GM23338 (cell line): Measurements from ENCODE around the gene LEO1.

Source experiments
- CREB1 ChIP-seq: fragments of 250-450 bp; sonication (Bioruptor Pico); IDR thresholded peaks from 2 replicates; pipeline ENCODE4 v1.5.0; 2020; ENCODE audit warnings: low read depth, mild to moderate bottlenecking, moderate library complexity
- CTCF ChIP-seq, 2 experiments: fragments of 200-600 bp in 1 of 2; sonication (generic) in 1 of 2; conservative IDR thresholded peaks; 2 replicates each; pipeline versions ENCODE4 v1.5.1 to v1.6.1; 2016 to 2017; ENCODE audit warnings: antibody characterized with exemption in 2 of 2, low read depth in 2 of 2, mild to moderate bottlenecking in 2 of 2, moderate library complexity in 1 of 2
- ETS1 ChIP-seq: IDR thresholded peaks from 2 replicates; pipeline ENCODE4 v1.6.1; 2016; ENCODE audit warnings: antibody characterized with exemption
- EZH2 ChIP-seq: fragments of 200-600 bp; sonication (generic); IDR thresholded peaks from one replicate; pipeline ENCODE4 v1.8.0; 2017; ENCODE audit warnings: antibody characterized with exemption, mild to moderate bottlenecking, low read depth; ENCODE audit not compliant: unreplicated experiment
- EZH2phosphoT487 ChIP-seq: fragments of 200-600 bp; sonication (generic); IDR thresholded peaks from one replicate; pipeline ENCODE4 v1.8.1; 2018; ENCODE audit warnings: antibody characterized with exemption; ENCODE audit not compliant: unreplicated experiment
- JUNB ChIP-seq: IDR thresholded peaks from one replicate; pipeline ENCODE4 v1.6.1; 2016; ENCODE audit warnings: antibody characterized with exemption; ENCODE audit not compliant: unreplicated experiment
- POLR2AphosphoS5 ChIP-seq: IDR thresholded peaks from 2 replicates; pipeline ENCODE4 v1.6.1; 2016; ENCODE audit warnings: antibody characterized with exemption, low read depth
- REST ChIP-seq: IDR thresholded peaks from one replicate; pipeline ENCODE4 v1.6.1; 2018; ENCODE audit warnings: antibody characterized with exemption; ENCODE audit not compliant: unreplicated experiment
- STAT1 ChIP-seq: IDR thresholded peaks from one replicate; pipeline ENCODE4 v1.6.1; 2016; ENCODE audit warnings: antibody characterized with exemption; ENCODE audit not compliant: unreplicated experiment
- ZNF331 ChIP-seq: fragments of 250-450 bp; sonication (Bioruptor Pico); IDR thresholded peaks from 2 replicates; pipeline ENCODE4 v1.5.0; 2020; ENCODE audit warnings: low read depth, mild to moderate bottlenecking, moderate library complexity

- TF ChIP-seq REST (no peak), EZH2 (no peak), EZH2phosphoT487 (no peak), CTCF (conservative IDR thresholded peaks at IDR 0.05; ENCODE audit: low read depth in 2 of 2) (no peak), POLR2AphosphoS5 (no peak), ZNF331 (CRISPR knock-in tag) (no peak), CREB1 (CRISPR knock-in tag) (no peak), ETS1 (no peak), JUNB (no peak), STAT1 (no peak)
Observed at GRCh38 chr15:51935466-51936104, 36.0 kb downstream of the LEO1 start.
